ENCODE measurements around the gene ATP6V1C2.

- TF ChIP-seq ZNF274 (IDR thresholded peaks at IDR 0.05; ENCODE audit: low read depth, low read length): no peak
- no peak for TF ChIP-seq YY1 (IDR thresholded peaks at IDR 0.05; ENCODE audit: insufficient read depth, insufficient read length)
Observed at GRCh38 chr2:10691521-10691920, 29.9 kb upstream of the ATP6V1C2 start.

Measured in NT2/D1 (cell line).